Spleen (tissue), 7 donors: ENCODE measurements around the gene BBS9.

Source experiments
- POLR2A ChIP-seq, 3 donors: fragments of 450-650 bp; IDR thresholded peaks; one replicate each; pipeline ENCODE4 v1.5.1; 2017; ENCODE audit warnings: antibody characterized with exemption in 3 of 3, mild to moderate bottlenecking in 1 of 3
- TF ChIP-seq, protein P1 (sequence below), 11 experiments: fragments of 200-600 bp in 7 of 11; fragments of 450-650 bp in 4 of 11; sonication (generic) in 4 of 11; IDR thresholded peaks in 8 of 11; conservative IDR thresholded peaks in 3 of 11; 1 replicate in 7 of 11; 2 replicates in 4 of 11; pipeline versions ENCODE4 v1.4.0 to v1.8.0; 2016 to 2021; ENCODE audit warnings: antibody characterized with exemption in 11 of 11, inconsistent platforms in 4 of 11, mild to moderate bottlenecking in 1 of 11
- donor health status: DM: no; HTN: no; CAD: no; lungs with moderate emphysema.
- donor health status: DM: no; HTN: no; CAD: no.
- donor health status: DM: no; HTN: no; CAD: no.

DNA sequence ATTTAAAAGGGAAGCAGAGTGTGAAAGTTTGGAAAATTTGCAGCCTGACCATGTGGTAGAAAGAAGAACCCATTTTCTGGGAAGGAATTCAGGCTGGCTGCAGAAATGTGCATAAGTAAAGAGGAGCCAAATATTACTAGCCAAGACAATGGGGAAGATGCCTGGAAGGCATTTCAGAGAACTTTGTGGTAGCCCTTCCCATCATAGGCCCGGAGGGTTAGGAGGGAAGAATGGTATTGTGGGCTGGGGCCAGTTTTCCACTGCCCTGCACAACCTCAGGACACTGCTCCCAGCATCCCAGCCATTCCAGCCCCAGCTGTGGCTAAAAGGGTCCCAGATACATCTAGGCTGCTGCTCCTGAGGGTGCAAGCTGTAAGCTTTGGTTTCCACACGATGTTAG, 497.5 kb downstream of the BBS9 start:
- no peak for TF ChIP-seq POLR2A (IDR thresholded peaks at IDR 0.05)
- TF ChIP-seq, protein P1, sequence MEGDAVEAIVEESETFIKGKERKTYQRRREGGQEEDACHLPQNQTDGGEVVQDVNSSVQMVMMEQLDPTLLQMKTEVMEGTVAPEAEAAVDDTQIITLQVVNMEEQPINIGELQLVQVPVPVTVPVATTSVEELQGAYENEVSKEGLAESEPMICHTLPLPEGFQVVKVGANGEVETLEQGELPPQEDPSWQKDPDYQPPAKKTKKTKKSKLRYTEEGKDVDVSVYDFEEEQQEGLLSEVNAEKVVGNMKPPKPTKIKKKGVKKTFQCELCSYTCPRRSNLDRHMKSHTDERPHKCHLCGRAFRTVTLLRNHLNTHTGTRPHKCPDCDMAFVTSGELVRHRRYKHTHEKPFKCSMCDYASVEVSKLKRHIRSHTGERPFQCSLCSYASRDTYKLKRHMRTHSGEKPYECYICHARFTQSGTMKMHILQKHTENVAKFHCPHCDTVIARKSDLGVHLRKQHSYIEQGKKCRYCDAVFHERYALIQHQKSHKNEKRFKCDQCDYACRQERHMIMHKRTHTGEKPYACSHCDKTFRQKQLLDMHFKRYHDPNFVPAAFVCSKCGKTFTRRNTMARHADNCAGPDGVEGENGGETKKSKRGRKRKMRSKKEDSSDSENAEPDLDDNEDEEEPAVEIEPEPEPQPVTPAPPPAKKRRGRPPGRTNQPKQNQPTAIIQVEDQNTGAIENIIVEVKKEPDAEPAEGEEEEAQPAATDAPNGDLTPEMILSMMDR (IDR thresholded peaks at IDR 0.05 in 8 of 11, conservative IDR thresholded peaks at IDR 0.05 in 3 of 11) = no peak
